Measurements from ENCODE around the gene SLC25A23. TPM values are rescaled to one million over a fixed set of nuclear protein-coding genes. Genes with fewer than 3 reads are reported as not detected.

SLC25A23 gene
- total and polyA plus RNA-seq, 9 of the 15 experiments (the other 6 are each of a cell fraction or from before 2014, with no cell fraction given) = 6.1 to 72.0 (median 26.6) TPM

DNA sequence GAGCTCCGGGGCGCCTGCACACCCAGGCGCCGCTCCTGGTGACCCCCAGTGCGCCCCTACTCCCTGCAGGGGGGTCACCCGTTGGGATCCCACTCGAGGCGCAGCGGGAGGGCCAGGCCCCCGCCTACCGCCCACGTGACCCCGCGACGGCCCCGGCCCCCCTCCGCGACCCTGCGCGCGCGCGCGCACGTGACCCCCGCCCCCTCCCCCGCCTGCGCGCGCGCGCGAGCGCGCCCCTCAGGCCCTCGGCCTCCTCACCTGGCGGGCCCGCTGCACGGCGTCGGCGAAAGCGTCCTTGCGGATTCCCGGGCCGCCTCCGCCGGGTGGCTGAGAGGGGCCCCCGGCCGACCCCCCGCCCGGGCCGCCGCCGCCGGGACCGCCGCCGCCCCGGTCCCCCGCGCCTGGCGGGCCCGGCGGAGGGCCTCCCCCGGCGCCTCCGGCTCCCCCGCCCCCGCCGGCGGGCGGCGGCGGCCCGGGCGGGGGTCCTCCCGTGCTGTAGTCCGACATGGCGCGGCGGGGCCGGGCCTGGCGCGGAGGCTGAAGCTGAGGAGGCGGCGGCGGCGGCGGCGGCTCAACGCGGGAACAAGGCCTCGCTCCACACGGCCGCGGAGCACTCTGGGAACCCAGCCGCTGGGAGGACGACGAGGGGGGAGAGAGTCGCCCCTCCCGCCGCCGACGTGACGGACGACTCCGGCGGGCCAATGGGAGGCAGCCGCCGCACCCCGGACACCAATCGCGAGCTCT is 35.2 kb downstream of the SLC25A23 start, which contains the start of gene KHSRP (continued):
- TF ChIP-seq, protein P1, sequence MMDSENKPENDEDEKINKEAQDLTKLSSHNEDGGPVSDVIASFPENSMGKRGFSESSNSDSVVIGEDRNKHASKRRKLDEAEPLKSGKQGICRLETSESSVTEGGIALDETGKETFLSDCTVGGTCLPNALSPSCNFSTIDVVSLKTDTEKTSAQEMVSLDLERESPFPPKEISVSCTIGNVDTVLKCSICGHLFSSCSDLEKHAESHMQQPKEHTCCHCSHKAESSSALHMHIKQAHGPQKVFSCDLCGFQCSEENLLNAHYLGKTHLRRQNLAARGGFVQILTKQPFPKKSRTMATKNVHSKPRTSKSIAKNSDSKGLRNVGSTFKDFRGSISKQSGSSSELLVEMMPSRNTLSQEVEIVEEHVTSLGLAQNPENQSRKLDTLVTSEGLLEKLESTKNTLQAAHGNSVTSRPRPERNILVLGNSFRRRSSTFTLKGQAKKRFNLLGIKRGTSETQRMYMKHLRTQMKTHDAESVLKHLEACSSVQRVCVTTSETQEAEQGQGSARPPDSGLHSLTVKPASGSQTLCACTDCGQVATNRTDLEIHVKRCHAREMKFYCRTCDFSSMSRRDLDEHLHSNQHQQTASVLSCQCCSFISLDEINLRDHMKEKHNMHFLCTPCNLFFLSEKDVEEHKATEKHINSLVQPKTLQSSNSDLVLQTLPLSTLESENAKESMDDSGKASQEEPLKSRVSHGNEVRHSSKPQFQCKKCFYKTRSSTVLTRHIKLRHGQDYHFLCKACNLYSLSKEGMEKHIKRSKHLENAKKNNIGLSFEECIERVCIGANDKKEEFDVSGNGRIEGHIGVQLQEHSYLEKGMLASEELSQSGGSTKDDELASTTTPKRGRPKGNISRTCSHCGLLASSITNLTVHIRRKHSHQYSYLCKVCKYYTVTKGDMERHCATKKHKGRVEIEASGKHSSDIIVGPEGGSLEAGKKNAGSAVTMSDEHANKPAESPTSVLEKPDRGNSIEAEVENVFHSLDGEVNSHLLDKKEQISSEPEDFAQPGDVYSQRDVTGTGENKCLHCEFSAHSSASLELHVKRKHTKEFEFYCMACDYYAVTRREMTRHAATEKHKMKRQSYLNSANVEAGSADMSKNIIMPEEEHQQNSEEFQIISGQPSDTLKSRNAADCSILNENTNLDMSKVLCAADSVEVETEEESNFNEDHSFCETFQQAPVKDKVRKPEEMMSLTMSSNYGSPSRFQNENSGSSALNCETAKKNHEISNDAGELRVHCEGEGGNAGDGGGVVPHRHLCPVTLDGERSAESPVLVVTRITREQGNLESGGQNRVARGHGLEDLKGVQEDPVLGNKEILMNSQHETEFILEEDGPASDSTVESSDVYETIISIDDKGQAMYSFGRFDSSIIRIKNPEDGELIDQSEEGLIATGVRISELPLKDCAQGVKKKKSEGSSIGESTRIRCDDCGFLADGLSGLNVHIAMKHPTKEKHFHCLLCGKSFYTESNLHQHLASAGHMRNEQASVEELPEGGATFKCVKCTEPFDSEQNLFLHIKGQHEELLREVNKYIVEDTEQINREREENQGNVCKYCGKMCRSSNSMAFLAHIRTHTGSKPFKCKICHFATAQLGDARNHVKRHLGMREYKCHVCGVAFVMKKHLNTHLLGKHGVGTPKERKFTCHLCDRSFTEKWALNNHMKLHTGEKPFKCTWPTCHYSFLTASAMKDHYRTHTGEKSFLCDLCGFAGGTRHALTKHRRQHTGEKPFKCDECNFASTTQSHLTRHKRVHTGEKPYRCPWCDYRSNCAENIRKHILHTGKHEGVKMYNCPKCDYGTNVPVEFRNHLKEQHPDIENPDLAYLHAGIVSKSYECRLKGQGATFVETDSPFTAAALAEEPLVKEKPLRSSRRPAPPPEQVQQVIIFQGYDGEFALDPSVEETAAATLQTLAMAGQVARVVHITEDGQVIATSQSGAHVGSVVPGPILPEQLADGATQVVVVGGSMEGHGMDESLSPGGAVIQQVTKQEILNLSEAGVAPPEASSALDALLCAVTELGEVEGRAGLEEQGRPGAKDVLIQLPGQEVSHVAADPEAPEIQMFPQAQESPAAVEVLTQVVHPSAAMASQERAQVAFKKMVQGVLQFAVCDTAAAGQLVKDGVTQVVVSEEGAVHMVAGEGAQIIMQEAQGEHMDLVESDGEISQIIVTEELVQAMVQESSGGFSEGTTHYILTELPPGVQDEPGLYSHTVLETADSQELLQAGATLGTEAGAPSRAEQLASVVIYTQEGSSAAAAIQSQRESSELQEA (IDR thresholded peaks at IDR 0.05; ENCODE audit: low read depth) = no peak
- TF ChIP-seq, protein P2, sequence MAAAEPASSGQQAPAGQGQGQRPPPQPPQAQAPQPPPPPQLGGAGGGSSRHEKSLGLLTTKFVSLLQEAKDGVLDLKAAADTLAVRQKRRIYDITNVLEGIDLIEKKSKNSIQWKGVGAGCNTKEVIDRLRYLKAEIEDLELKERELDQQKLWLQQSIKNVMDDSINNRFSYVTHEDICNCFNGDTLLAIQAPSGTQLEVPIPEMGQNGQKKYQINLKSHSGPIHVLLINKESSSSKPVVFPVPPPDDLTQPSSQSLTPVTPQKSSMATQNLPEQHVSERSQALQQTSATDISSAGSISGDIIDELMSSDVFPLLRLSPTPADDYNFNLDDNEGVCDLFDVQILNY (CRISPR knock-in tag; IDR thresholded peaks at IDR 0.05) = no peak
- TF ChIP-seq ZC3H8 (IDR thresholded peaks at IDR 0.05) (no peak), SMARCE1 (IDR thresholded peaks at IDR 0.05) (no peak), RBFOX2 (IDR thresholded peaks at IDR 0.05; ENCODE audit: low read depth, low read length) (peak; percentile 85), ZNF24 (IDR thresholded peaks at IDR 0.05) (no peak), RFX5 (IDR thresholded peaks at IDR 0.05; ENCODE audit: low read depth, low read length) (no peak), HMGN3 (IDR thresholded peaks at IDR 0.05; ENCODE audit: borderline replicate concordance, extremely low read depth, insufficient read length, low read depth, low read length) (peak; percentile 60), SIN3A (IDR thresholded peaks at IDR 0.05; ENCODE audit: borderline replicate concordance in 2 of 2, control insufficient read depth in 1 of 2, low read depth in 2 of 2, low read length in 2 of 2) (peak in 1 of 2 experiments; percentile 27; a peak in 1 of 4 replicates), PCBP1 (IDR thresholded peaks at IDR 0.05; ENCODE audit: low read depth, low read length, poor library complexity, severe bottlenecking) (peak; percentile 42), CREB1 (IDR thresholded peaks at IDR 0.05) (peak; percentile 83), CREB1 (CRISPR knock-in tag; IDR thresholded peaks at IDR 0.05) (peak; percentile 77), MCM3 (IDR thresholded peaks at IDR 0.05) (no peak)
- TF ChIP-seq, protein P3, sequence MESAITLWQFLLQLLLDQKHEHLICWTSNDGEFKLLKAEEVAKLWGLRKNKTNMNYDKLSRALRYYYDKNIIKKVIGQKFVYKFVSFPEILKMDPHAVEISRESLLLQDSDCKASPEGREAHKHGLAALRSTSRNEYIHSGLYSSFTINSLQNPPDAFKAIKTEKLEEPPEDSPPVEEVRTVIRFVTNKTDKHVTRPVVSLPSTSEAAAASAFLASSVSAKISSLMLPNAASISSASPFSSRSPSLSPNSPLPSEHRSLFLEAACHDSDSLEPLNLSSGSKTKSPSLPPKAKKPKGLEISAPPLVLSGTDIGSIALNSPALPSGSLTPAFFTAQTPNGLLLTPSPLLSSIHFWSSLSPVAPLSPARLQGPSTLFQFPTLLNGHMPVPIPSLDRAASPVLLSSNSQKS (CRISPR knock-in tag; IDR thresholded peaks at IDR 0.05) = no peak
- TF ChIP-seq, protein P4, sequence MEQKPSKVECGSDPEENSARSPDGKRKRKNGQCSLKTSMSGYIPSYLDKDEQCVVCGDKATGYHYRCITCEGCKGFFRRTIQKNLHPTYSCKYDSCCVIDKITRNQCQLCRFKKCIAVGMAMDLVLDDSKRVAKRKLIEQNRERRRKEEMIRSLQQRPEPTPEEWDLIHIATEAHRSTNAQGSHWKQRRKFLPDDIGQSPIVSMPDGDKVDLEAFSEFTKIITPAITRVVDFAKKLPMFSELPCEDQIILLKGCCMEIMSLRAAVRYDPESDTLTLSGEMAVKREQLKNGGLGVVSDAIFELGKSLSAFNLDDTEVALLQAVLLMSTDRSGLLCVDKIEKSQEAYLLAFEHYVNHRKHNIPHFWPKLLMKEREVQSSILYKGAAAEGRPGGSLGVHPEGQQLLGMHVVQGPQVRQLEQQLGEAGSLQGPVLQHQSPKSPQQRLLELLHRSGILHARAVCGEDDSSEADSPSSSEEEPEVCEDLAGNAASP (IDR thresholded peaks at IDR 0.05) = no peak
- TF ChIP-seq, protein P5, sequence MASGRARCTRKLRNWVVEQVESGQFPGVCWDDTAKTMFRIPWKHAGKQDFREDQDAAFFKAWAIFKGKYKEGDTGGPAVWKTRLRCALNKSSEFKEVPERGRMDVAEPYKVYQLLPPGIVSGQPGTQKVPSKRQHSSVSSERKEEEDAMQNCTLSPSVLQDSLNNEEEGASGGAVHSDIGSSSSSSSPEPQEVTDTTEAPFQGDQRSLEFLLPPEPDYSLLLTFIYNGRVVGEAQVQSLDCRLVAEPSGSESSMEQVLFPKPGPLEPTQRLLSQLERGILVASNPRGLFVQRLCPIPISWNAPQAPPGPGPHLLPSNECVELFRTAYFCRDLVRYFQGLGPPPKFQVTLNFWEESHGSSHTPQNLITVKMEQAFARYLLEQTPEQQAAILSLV (tag; IDR thresholded peaks at IDR 0.05) = no peak

All from K562 (cell line).